ENCODE data around the gene DIAPH3.

DIAPH3 gene

GRCh38 chr13:60018536-60018935 is 145.2 kb downstream of the DIAPH3 start:
- no peak for DNase-seq

- no peak for DNase-seq
Measured at GRCh38 chr13:60016229-60016628, 147.5 kb downstream of the DIAPH3 start.

GRCh38 chr13:60013166-60013565 is 150.6 kb downstream of the DIAPH3 start:
- no peak for DNase-seq

- no peak for DNase-seq
Measured at GRCh38 chr13:60012488-60012887, 151.2 kb downstream of the DIAPH3 start.

- no peak for DNase-seq
Measured at GRCh38 chr13:60009300-60010253, 154.2 kb downstream of the DIAPH3 start.

- DNase-seq = no peak
Measured at GRCh38 chr13:60001889-60002288, 161.8 kb downstream of the DIAPH3 start.

GRCh38 chr13:60000976-60001375 is 162.8 kb downstream of the DIAPH3 start:
- no peak for DNase-seq

GRCh38 chr13:60000081-60000480 is 163.6 kb downstream of the DIAPH3 start:
- no peak for DNase-seq

GRCh38 chr13:59997976-59998375 is 165.8 kb downstream of the DIAPH3 start:
- no peak for DNase-seq

GRCh38 chr13:59996461-59996980 is 167.2 kb downstream of the DIAPH3 start:
- DNase-seq = no peak

GRCh38 chr13:59991395-59991794 is 172.3 kb downstream of the DIAPH3 start:
- DNase-seq = no peak

GRCh38 chr13:59982631-59983382 is 180.9 kb downstream of the DIAPH3 start:
- no peak for DNase-seq

GRCh38 chr13:59979589-59979988 is 184.1 kb downstream of the DIAPH3 start:
- no peak for DNase-seq

- no peak for DNase-seq
Measured at GRCh38 chr13:59978862-59979261, 184.9 kb downstream of the DIAPH3 start.

GRCh38 chr13:59976856-59977255 is 186.9 kb downstream of the DIAPH3 start:
- DNase-seq = no peak

GRCh38 chr13:59975807-59976435 is 187.8 kb downstream of the DIAPH3 start:
- no peak for DNase-seq

- DNase-seq = no peak
Measured at GRCh38 chr13:59970847-59971246, 192.9 kb downstream of the DIAPH3 start.

- DNase-seq = no peak
Measured at GRCh38 chr13:59963827-59964226, 199.9 kb downstream of the DIAPH3 start.

GRCh38 chr13:59963383-59963782 is 200.3 kb downstream of the DIAPH3 start:
- DNase-seq = no peak

- DNase-seq = no peak
Measured at GRCh38 chr13:59962343-59962742, 201.4 kb downstream of the DIAPH3 start.

GRCh38 chr13:59960683-59961082 is 203.0 kb downstream of the DIAPH3 start:
- DNase-seq = no peak

GRCh38 chr13:59957438-59957837 is 206.3 kb downstream of the DIAPH3 start:
- no peak for DNase-seq

GRCh38 chr13:59954601-59955000 is 209.1 kb downstream of the DIAPH3 start:
- DNase-seq = no peak
